ENCODE data around the gene CLOCK. TPM values are rescaled to one million over a fixed set of nuclear protein-coding genes. Genes with fewer than 3 reads are reported as not detected.

The CLOCK gene
- total RNA-seq, 3 donors from 2014 or later: 29.8 to 32.2 (median 30.2) TPM

DNA sequence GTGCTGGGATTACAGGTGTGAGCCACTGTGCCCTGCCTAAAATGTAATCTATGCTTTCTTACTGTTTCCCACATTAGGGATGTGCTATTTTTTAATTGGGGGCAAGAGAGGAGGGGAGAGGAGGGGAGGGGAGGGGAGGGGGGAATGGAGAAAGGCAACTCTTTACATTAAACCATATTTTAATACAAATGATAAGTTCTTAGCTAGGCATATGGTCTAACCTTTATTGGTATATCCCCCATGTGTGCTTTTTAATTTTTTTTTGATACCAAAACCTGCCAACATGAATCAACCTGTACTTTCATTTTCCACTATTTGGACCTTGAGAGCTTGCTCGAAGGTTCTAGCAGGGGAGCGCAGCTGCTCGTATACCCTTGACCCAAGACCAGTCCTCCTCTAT, 6.4 kb downstream of the CLOCK start:
- DNase-seq (ENCODE audit: low spot score in 2 of 2): no peak
- intact Hi-C loops (cut with DNase I; ENCODE audit: low total_unique reads): no loop called here

GRCh38 chr4:55539658-55540057, 7.1 kb downstream of the CLOCK start:
- H3K4me3 ChIP-seq: no peak overlapping the region
- no peak for DNase-seq (ENCODE audit: low spot score in 2 of 2)
- TF ChIP-seq CTCF (IDR thresholded peaks at IDR 0.05): no peak
- no peak for TF ChIP-seq POLR2A (IDR thresholded peaks at IDR 0.05)
- no peak for TF ChIP-seq POLR2AphosphoS5 (IDR thresholded peaks at IDR 0.05)
- H3K36me3 ChIP-seq: no peaks in the 10 kb centered on the region
- no peaks in the 10 kb centered on the region for H3K9me3 ChIP-seq
- intact Hi-C loops (cut with DNase I; ENCODE audit: low total_unique reads): no loop called here
- H3K27ac ChIP-seq: no peak overlapping the region
- H3K4me1 ChIP-seq: no peaks in the 10 kb centered on the region
- no peaks in the 10 kb centered on the region for H3K27me3 ChIP-seq

More for the DNA sequence above, 6.4 kb downstream of the CLOCK start:
- H3K36me3 ChIP-seq: no peaks in the 10 kb centered on the region
- no peaks in the 10 kb centered on the region for H3K27me3 ChIP-seq
- no peaks in the 10 kb centered on the region for H3K9me3 ChIP-seq
- no peak overlapping the region for H3K4me3 ChIP-seq
- TF ChIP-seq CTCF (IDR thresholded peaks at IDR 0.05): no peak
- no peak for TF ChIP-seq POLR2A (IDR thresholded peaks at IDR 0.05)
- no peak for TF ChIP-seq POLR2AphosphoS5 (IDR thresholded peaks at IDR 0.05)
- H3K4me1 ChIP-seq: no peaks in the 10 kb centered on the region
- H3K27ac ChIP-seq: no peak overlapping the region

DNA sequence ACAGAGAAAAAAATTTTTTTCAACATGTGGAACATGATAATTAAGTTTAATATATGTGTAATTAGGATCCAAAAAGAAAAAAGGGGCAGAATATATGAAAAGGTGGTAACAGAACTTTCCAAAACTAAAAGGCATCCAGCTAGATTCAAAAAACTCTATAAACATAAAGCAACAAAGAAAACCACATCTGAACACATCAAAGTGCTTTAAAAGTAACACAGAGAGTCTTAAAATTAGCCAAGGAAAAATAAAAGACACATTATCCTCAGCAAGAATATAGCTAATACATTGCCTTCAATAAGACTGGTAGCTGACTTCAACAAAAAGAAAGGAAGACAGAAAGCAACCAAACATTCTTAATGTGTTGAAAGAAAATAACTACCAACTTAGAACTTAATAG, 8.2 kb downstream of the CLOCK start:
- TF ChIP-seq POLR2AphosphoS5 (IDR thresholded peaks at IDR 0.05) (no peak), CTCF (IDR thresholded peaks at IDR 0.05) (no peak), POLR2A (IDR thresholded peaks at IDR 0.05) (no peak)
- DNase-seq (ENCODE audit: low spot score in 2 of 2): no peak
- intact Hi-C loops (cut with DNase I; ENCODE audit: low total_unique reads): no loop called here
- no peaks in the 10 kb centered on the region for H3K9me3 ChIP-seq
- H3K36me3 ChIP-seq: no peaks in the 10 kb centered on the region
- H3K27me3 ChIP-seq: no peaks in the 10 kb centered on the region
- no peaks in the 10 kb centered on the region for H3K4me1 ChIP-seq
- H3K27ac ChIP-seq: no peak overlapping the region
- H3K4me3 ChIP-seq: no peak overlapping the region

GRCh38 chr4:55534306-55534705, 12.4 kb downstream of the CLOCK start:
- Histone ChIP-seq H3K36me3 (no peaks in the 10 kb centered on the region), H3K9me3 (peaks cover 4% of the 10 kb centered on the region in 2 donors), H3K4me3 (no peak overlapping the region), H3K27ac (no peak overlapping the region), H3K4me1 (no peaks in the 10 kb centered on the region), H3K27me3 (no peaks in the 10 kb centered on the region)
- TF ChIP-seq POLR2A (IDR thresholded peaks at IDR 0.05) (no peak), POLR2AphosphoS5 (IDR thresholded peaks at IDR 0.05) (no peak), CTCF (IDR thresholded peaks at IDR 0.05) (no peak)
- intact Hi-C loops (cut with DNase I; ENCODE audit: low total_unique reads): no loop called here
- DNase-seq (ENCODE audit: low spot score in 2 of 2): no peak

- no peak overlapping the region for H3K4me3 ChIP-seq
- no peak overlapping the region for H3K27ac ChIP-seq
- peaks cover 4% of the 10 kb centered on the region in 2 donors for H3K9me3 ChIP-seq
- TF ChIP-seq POLR2A (IDR thresholded peaks at IDR 0.05): no peak
- no peak for TF ChIP-seq CTCF (IDR thresholded peaks at IDR 0.05)
- TF ChIP-seq POLR2AphosphoS5 (IDR thresholded peaks at IDR 0.05): no peak
- intact Hi-C loops (cut with DNase I; ENCODE audit: low total_unique reads): no loop called here
- H3K4me1 ChIP-seq: no peaks in the 10 kb centered on the region
- no peaks in the 10 kb centered on the region for H3K27me3 ChIP-seq
- H3K36me3 ChIP-seq: no peaks in the 10 kb centered on the region
- DNase-seq (ENCODE audit: low spot score in 2 of 2): no peak
These were observed 16.0 kb downstream of the CLOCK start for GRCh38 chr4:55530691-55531090.
